ENCODE results near the gene TMEM62. TPM values are rescaled to one million over a fixed set of nuclear protein-coding genes. Genes with fewer than 3 reads are reported as not detected.

TMEM62 gene
- total and polyA plus RNA-seq, 2 of the 8 experiments (the other 6 are each of a cell fraction or from before 2014, with no cell fraction given): 2.0 to 4.0 TPM

DNA sequence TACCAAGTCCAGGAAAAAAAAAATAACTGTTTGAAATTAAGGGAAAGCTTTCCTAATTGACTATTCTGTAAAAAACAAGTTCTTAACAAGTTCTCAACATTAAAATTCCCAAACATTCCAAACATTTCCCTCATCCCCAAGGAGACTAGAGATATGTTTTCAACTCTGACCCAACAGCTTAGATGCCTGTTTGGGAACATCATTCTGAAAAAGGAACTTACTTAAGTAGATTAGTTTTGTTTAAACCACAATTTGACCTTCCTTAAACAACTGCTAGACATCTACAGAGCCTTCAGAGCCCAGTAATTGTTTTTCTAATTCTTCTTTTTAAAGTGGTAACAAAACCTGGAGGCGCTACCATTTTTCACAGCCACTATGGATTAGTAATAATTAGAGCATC lies 40.4 kb upstream of the TMEM62 start:
- Histone ChIP-seq H3K14ac (ENCODE audit: insufficient read length) (no peak overlapping the region), H2BK5ac (ENCODE audit: low read depth, low read length) (no peak overlapping the region), H3K4me1 (replicated peaks in 1 of 4; ENCODE audit: control insufficient read depth in 3 of 4, insufficient read depth in 4 of 4, low read length in 3 of 4) (0 out of 7 replicates have a peak, but pooled peaks cover 0 to 2% (median 0%) of the 10 kb centered on the region in 4 experiments), H3K23ac (ENCODE audit: insufficient read length) (no peak overlapping the region), H3K56ac (replicated peaks; ENCODE audit: insufficient read length, low read depth, low read length) (no peak overlapping the region), H3K79me2 (ENCODE audit: control insufficient read depth in 1 of 2, insufficient read depth in 2 of 2, low read length in 2 of 2) (peaks cover 0 to 29% of the 10 kb centered on the region in 2 experiments; a peak in 2 of 4 replicates), H3K79me1 (ENCODE audit: low read depth, low read length) (no peaks in the 10 kb centered on the region), H3K18ac (ENCODE audit: extremely low read depth, low read length) (no peak overlapping the region), H2BK20ac (ENCODE audit: low read length) (no peak overlapping the region), H2BK120ac (replicated peaks; ENCODE audit: low read depth, low read length) (no peak overlapping the region), H2BK12ac (ENCODE audit: low read depth, low read length) (no peak overlapping the region), H2BK15ac (ENCODE audit: low read length) (no peak overlapping the region), H2AFZ (ENCODE audit: low read length) (no peak overlapping the region), H4K5ac (ENCODE audit: insufficient read length, low read depth, low read length) (no peak overlapping the region), H4K91ac (replicated peaks; ENCODE audit: insufficient read length, low read length) (no peak overlapping the region), H3K9ac (replicated peaks in 1 of 4; ENCODE audit: extremely low read depth in 1 of 4, low read depth in 3 of 4, low read length in 3 of 4) (no peak overlapping the region), H3K4me2 (ENCODE audit: insufficient read depth in 1 of 2, low read depth in 2 of 2, low read length in 2 of 2) (no peak overlapping the region), H4K20me1 (replicated peaks in 1 of 2; ENCODE audit: control insufficient read depth in 1 of 2, insufficient read depth in 2 of 2, low read length in 2 of 2) (no peaks in the 10 kb centered on the region), H3K23me2 (ENCODE audit: low read depth, low read length) (no peaks in the 10 kb centered on the region), H3K27ac (ENCODE audit: low read depth, low read length) (no peak overlapping the region), H3K4ac (replicated peaks; ENCODE audit: insufficient read length, low read depth, low read length) (no peak overlapping the region), H3K36me3 (ENCODE audit: control insufficient read depth in 2 of 4, insufficient read depth in 4 of 4, low read length in 3 of 4) (peaks cover 0 to 2% (median 0%) of the 10 kb centered on the region in 4 experiments; a peak in 2 of 8 replicates), H3K4me3 (ENCODE audit: extremely low read depth in 1 of 4, insufficient read depth in 2 of 4, low read depth in 3 of 4, low read length in 4 of 4) (no peak overlapping the region), H3K9me3 (ENCODE audit: insufficient read depth in 2 of 2, low read depth in 1 of 2, low read length in 1 of 2) (no peaks in the 10 kb centered on the region), H4K8ac (ENCODE audit: extremely low read depth, insufficient read depth, low read length) (no peak overlapping the region), H3K27me3 (replicated peaks in 1 of 4; ENCODE audit: control insufficient read depth in 3 of 4, extremely low read depth in 1 of 4, insufficient read depth in 3 of 4, low read length in 3 of 4) (no peaks in the 10 kb centered on the region), H2AK5ac (ENCODE audit: low read depth, low read length) (no peak overlapping the region)
- FAIRE-seq (no peak), DNase-seq (ENCODE audit: low read depth in 1 of 2, low spot score in 2 of 2) (no peak)
- 96% methylated on average over 1 of the region's 1 CpG; no CpG with 5 or more reads in 1 of the 2 experiments for WGBS, 2 experiments (ENCODE audit: extremely low coverage in 1 of 2, insufficient coverage in 1 of 2, insufficient read length in 1 of 2, insufficient replicate concordance in 2 of 2, low coverage in 1 of 2, low lambda C conversion rate in 2 of 2, missing lambda C conversion rate in 1 of 2)
- POLR2A ChIA-PET (ENCODE audit: partially characterized antibody): no interaction called here
- CTCF ChIA-PET (ENCODE audit: partially characterized antibody): no interaction called here
- no peak for TF ChIP-seq RNF2 (IDR thresholded peaks at IDR 0.05; ENCODE audit: borderline replicate concordance, low read depth, low read length, missing control alignments, poor library complexity, severe bottlenecking)
- TF ChIP-seq CTBP2 (IDR thresholded peaks at IDR 0.05; ENCODE audit: borderline replicate concordance, insufficient read depth, insufficient read length, low read length): no peak
- no peak for TF ChIP-seq TAF1 (IDR thresholded peaks at IDR 0.05; ENCODE audit: low read depth, low read length)
- no peak for TF ChIP-seq GABPA (IDR thresholded peaks at IDR 0.05; ENCODE audit: borderline replicate concordance, insufficient read depth, low read length)
- TF ChIP-seq, protein P1, sequence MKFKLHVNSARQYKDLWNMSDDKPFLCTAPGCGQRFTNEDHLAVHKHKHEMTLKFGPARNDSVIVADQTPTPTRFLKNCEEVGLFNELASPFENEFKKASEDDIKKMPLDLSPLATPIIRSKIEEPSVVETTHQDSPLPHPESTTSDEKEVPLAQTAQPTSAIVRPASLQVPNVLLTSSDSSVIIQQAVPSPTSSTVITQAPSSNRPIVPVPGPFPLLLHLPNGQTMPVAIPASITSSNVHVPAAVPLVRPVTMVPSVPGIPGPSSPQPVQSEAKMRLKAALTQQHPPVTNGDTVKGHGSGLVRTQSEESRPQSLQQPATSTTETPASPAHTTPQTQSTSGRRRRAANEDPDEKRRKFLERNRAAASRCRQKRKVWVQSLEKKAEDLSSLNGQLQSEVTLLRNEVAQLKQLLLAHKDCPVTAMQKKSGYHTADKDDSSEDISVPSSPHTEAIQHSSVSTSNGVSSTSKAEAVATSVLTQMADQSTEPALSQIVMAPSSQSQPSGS (IDR thresholded peaks at IDR 0.05; ENCODE audit: low read length): no peak
- no peak for TF ChIP-seq HDAC2 (IDR thresholded peaks at IDR 0.05; ENCODE audit: borderline replicate concordance in 1 of 2, low read depth in 2 of 2, low read length in 2 of 2)
- no peak for TF ChIP-seq POLR2AphosphoS5 (IDR thresholded peaks at IDR 0.05; ENCODE audit: low read depth, low read length)
- TF ChIP-seq CHD2 (IDR thresholded peaks at IDR 0.05; ENCODE audit: low read length): no peak
- TF ChIP-seq CBX5 (IDR thresholded peaks at IDR 0.05; ENCODE audit: low read depth, low read length): no peak
- no peak for TF ChIP-seq PHF8 (conservative IDR thresholded peaks at IDR 0.05; ENCODE audit: low read depth, low read length)
- TF ChIP-seq SAP30 (IDR thresholded peaks at IDR 0.05; ENCODE audit: insufficient read depth, insufficient replicate concordance, low read length): no peak
- TF ChIP-seq EGR1 (IDR thresholded peaks at IDR 0.05; ENCODE audit: borderline replicate concordance, low read depth, low read length): no peak
